HG03575 (cell line): Measurements from ENCODE around the gene ZNRF2.

Experiments used
- ATAC-seq: cut with Tn5 transposase; IDR thresholded peaks from one replicate; pipeline ENCODE4 v1.9.1; 2021; ENCODE audit not compliant: unreplicated experiment, insufficient number of reproducible peaks, low FRiP score; ENCODE audit errors: extremely low read depth

The ZNRF2 gene

GRCh38 chr7:30344513-30344912 lies 60.1 kb downstream of the ZNRF2 start:
- no peak for ATAC-seq

GRCh38 chr7:30347226-30348082 lies 63.1 kb downstream of the ZNRF2 start:
- ATAC-seq = no peak

- peak; percentile 56 for ATAC-seq
Measured at GRCh38 chr7:30348083-30348560, 63.7 kb downstream of the ZNRF2 start.

GRCh38 chr7:30349170-30349569 lies 64.8 kb downstream of the ZNRF2 start:
- no peak for ATAC-seq

GRCh38 chr7:30349816-30350215 lies 65.4 kb downstream of the ZNRF2 start:
- no peak for ATAC-seq

GRCh38 chr7:30351286-30351685 lies 66.9 kb downstream of the ZNRF2 start:
- no peak for ATAC-seq

- no peak for ATAC-seq
Measured at GRCh38 chr7:30351724-30352123, 67.3 kb downstream of the ZNRF2 start.

- no peak for ATAC-seq
Measured at GRCh38 chr7:30352169-30352568, 67.8 kb downstream of the ZNRF2 start.

GRCh38 chr7:30353532-30353931 lies 69.1 kb downstream of the ZNRF2 start:
- ATAC-seq = no peak

- no peak for ATAC-seq
Measured at GRCh38 chr7:30353932-30354607, 69.7 kb downstream of the ZNRF2 start.

- no peak for ATAC-seq
Measured at GRCh38 chr7:30354791-30355190, 70.4 kb downstream of the ZNRF2 start.

- no peak for ATAC-seq
Measured at GRCh38 chr7:30359957-30360356, 75.6 kb downstream of the ZNRF2 start.

- no peak for ATAC-seq
Measured at GRCh38 chr7:30363778-30364563, 79.6 kb downstream of the ZNRF2 start.

GRCh38 chr7:30364773-30365172 lies 80.4 kb downstream of the ZNRF2 start:
- no peak for ATAC-seq

GRCh38 chr7:30365621-30366020 lies 81.2 kb downstream of the ZNRF2 start:
- no peak for ATAC-seq

GRCh38 chr7:30366606-30367005 lies 82.2 kb downstream of the ZNRF2 start:
- no peak for ATAC-seq

GRCh38 chr7:30367561-30367960 lies 83.2 kb downstream of the ZNRF2 start:
- ATAC-seq = no peak

GRCh38 chr7:30369879-30370278 lies 85.5 kb downstream of the ZNRF2 start:
- ATAC-seq = no peak

GRCh38 chr7:30371321-30371720 lies 86.9 kb downstream of the ZNRF2 start:
- ATAC-seq = no peak

- ATAC-seq = no peak
Measured at GRCh38 chr7:30378275-30378674, 93.9 kb downstream of the ZNRF2 start.
